Tibial nerve (tissue), 3 donors: ENCODE data around the gene SF1.

Experiments used
- POLR2A ChIP-seq, 2 donors: fragments of 450-650 bp; IDR thresholded peaks; one replicate each; pipeline ENCODE4 v1.6.1; 2017; ENCODE audit warnings: antibody characterized with exemption in 2 of 2, mild to moderate bottlenecking in 2 of 2, moderate library complexity in 2 of 2
- TF ChIP-seq, protein P1 (sequence below), 5 experiments: fragments of 200-600 bp in 3 of 5; fragments of 450-650 bp in 2 of 5; sonication (generic) in 3 of 5; IDR thresholded peaks; one replicate each; pipeline ENCODE4 v1.5.1; 2016 to 2019; ENCODE audit warnings: antibody characterized with exemption in 5 of 5, mild to moderate bottlenecking in 3 of 5, moderate library complexity in 2 of 5

GRCh38 chr11:64751136-64751535 is 27.2 kb downstream of the SF1 start:
- TF ChIP-seq, protein P1, sequence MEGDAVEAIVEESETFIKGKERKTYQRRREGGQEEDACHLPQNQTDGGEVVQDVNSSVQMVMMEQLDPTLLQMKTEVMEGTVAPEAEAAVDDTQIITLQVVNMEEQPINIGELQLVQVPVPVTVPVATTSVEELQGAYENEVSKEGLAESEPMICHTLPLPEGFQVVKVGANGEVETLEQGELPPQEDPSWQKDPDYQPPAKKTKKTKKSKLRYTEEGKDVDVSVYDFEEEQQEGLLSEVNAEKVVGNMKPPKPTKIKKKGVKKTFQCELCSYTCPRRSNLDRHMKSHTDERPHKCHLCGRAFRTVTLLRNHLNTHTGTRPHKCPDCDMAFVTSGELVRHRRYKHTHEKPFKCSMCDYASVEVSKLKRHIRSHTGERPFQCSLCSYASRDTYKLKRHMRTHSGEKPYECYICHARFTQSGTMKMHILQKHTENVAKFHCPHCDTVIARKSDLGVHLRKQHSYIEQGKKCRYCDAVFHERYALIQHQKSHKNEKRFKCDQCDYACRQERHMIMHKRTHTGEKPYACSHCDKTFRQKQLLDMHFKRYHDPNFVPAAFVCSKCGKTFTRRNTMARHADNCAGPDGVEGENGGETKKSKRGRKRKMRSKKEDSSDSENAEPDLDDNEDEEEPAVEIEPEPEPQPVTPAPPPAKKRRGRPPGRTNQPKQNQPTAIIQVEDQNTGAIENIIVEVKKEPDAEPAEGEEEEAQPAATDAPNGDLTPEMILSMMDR (IDR thresholded peaks at IDR 0.05): no peak
- TF ChIP-seq POLR2A (IDR thresholded peaks at IDR 0.05): no peak
